ENCODE results near the gene NKD2.

NKD2 gene

DNA sequence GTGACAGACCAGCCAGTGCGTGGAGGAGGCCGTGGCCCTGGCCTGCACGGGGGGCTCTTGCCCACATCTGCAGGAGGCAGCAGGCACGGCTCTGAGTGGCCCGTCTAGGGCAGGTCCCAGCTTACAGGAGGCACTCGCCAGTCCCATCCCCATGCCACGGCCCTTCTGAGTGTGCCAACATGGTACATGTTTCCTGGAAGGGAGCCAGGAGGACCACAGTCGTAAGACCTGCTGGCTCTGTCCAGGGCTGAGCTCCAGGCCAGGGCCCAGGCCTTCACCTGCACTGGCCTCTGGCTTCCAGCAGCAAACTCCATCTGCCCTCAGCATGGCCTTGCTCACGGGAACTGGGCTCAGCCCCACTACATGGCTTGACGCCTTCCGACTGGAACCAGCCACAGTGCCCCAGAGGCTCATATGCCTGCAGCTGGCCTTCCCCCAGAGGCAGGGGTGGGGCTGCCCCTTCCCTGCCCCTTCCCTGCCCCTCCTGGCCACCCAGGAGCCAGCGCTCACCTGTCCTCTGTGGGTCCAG lies 3.8 kb downstream of the NKD2 start:
- H4K20me1 ChIP-seq (ENCODE audit: insufficient read depth, low read length) = no peaks in the 10 kb centered on the region
- no peak for DNase-seq

DNA sequence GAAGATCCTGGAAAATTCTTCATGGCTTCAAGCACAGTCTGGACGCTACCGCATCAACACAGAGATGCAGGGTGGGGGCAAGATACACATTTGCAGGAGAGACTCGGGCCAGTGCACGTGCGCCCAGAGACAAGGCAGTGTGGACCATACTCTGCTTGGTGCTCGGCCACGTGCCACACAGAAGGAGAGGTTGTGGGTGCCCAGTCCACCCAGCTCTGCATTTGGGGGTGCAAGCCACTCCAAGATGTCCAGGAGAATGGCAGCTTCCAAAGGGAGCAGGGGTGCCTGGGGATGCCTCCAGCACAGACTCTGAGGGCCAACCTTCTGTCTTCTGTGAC lies 4.3 kb downstream of the NKD2 start:
- Histone ChIP-seq H3K36me3 (replicated peaks; ENCODE audit: insufficient read depth, low read length) (no peaks in the 10 kb centered on the region), H3K4me1 (ENCODE audit: low read length) (peaks cover 19% of the 10 kb centered on the region), H3K9me2 (replicated peaks; ENCODE audit: insufficient read depth, low read length) (no peaks in the 10 kb centered on the region), H3K4me2 (ENCODE audit: low read depth, low read length) (no peak overlapping the region), H3K4me3 (ENCODE audit: low read length) (no peak overlapping the region), H3K9ac (ENCODE audit: low read length) (no peak overlapping the region), H3K27me3 (replicated peaks; ENCODE audit: insufficient read depth, low read length) (peaks cover 21% of the 10 kb centered on the region), H3F3A (ENCODE audit: insufficient read depth, low read length) (0 out of 2 replicates have a peak, but pooled peaks cover 4% of the 10 kb centered on the region), H3K79me2 (ENCODE audit: low read length) (peaks cover 87% of the 10 kb centered on the region), H3K9me3 (replicated peaks; ENCODE audit: insufficient read depth, low read length) (no peaks in the 10 kb centered on the region), H2AFZ (ENCODE audit: low read length) (no peak overlapping the region), H4K20me1 (ENCODE audit: insufficient read depth, low read length) (no peaks in the 10 kb centered on the region), H3K27ac (ENCODE audit: low read length) (no peak overlapping the region)
- no peak for DNase-seq
- TF ChIP-seq, protein P1, sequence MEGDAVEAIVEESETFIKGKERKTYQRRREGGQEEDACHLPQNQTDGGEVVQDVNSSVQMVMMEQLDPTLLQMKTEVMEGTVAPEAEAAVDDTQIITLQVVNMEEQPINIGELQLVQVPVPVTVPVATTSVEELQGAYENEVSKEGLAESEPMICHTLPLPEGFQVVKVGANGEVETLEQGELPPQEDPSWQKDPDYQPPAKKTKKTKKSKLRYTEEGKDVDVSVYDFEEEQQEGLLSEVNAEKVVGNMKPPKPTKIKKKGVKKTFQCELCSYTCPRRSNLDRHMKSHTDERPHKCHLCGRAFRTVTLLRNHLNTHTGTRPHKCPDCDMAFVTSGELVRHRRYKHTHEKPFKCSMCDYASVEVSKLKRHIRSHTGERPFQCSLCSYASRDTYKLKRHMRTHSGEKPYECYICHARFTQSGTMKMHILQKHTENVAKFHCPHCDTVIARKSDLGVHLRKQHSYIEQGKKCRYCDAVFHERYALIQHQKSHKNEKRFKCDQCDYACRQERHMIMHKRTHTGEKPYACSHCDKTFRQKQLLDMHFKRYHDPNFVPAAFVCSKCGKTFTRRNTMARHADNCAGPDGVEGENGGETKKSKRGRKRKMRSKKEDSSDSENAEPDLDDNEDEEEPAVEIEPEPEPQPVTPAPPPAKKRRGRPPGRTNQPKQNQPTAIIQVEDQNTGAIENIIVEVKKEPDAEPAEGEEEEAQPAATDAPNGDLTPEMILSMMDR (IDR thresholded peaks at IDR 0.05; ENCODE audit: low read length) = no peak
- no peak for TF ChIP-seq EZH2phosphoT487 (IDR thresholded peaks at IDR 0.05; ENCODE audit: low read length)
- TF ChIP-seq EZH2 (optimal IDR thresholded peaks at IDR 0.05; ENCODE audit: low read depth, low read length) = no peak

More for the DNA sequence above, 3.8 kb downstream of the NKD2 start:
- Histone ChIP-seq H3F3A (ENCODE audit: insufficient read depth, low read length) (peaks cover 4% of the 10 kb centered on the region; the same call in 1 of the 2 replicates), H3K27ac (ENCODE audit: low read length) (no peak overlapping the region), H3K4me1 (ENCODE audit: low read length) (peaks cover 24% of the 10 kb centered on the region), H3K79me2 (ENCODE audit: low read length) (peaks cover 82% of the 10 kb centered on the region), H3K27me3 (replicated peaks; ENCODE audit: insufficient read depth, low read length) (peaks cover 22% of the 10 kb centered on the region), H3K4me2 (ENCODE audit: low read depth, low read length) (no peak overlapping the region), H3K4me3 (ENCODE audit: low read length) (no peak overlapping the region), H2AFZ (ENCODE audit: low read length) (no peak overlapping the region), H3K36me3 (replicated peaks; ENCODE audit: insufficient read depth, low read length) (no peaks in the 10 kb centered on the region), H3K9me2 (replicated peaks; ENCODE audit: insufficient read depth, low read length) (no peaks in the 10 kb centered on the region), H3K9ac (ENCODE audit: low read length) (no peak overlapping the region), H3K9me3 (replicated peaks; ENCODE audit: insufficient read depth, low read length) (no peaks in the 10 kb centered on the region)
- TF ChIP-seq EZH2phosphoT487 (IDR thresholded peaks at IDR 0.05; ENCODE audit: low read length) = no peak
- TF ChIP-seq EZH2 (optimal IDR thresholded peaks at IDR 0.05; ENCODE audit: low read depth, low read length) = no peak
- TF ChIP-seq, protein P1 (IDR thresholded peaks at IDR 0.05; ENCODE audit: low read length) = no peak

DNA sequence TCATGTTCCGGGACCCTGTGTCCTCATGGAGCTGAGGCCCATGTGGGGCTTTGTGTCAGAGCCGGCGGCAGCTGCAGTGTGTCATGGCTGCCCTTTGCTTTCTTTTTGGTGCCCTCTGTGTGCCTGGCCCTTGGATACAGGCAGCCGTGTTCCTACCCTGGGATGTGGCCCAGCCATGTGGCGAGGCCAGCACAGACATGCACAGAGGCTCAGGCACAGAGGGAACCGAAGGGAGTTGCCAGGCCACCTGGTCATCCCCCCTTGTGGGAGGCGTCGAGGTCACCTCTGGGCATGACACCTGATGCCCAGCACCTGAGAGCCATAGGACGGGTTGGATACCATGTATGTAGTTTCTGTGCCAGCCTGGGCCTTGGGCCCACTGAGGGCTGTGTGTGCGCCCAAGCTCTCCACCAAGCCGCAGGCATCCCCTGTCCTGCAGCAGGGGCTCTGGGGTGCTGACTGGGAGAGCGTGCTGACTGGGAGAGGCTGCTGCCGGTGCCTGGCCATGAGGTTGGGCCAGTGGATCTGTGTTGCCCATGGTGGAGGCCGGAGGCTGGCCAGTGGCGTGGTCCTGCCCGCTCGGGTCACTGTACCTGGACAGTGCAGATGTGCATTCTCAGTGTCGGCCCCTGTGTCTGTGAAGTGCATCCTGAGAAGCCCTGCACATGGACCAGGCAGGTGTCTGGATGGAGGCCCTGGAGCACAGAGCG lies 4.8 kb downstream of the NKD2 start:
- no peak overlapping the region for H3K4me3 ChIP-seq (ENCODE audit: low read length)
- H3K4me1 ChIP-seq (ENCODE audit: low read length) = peaks cover 14% of the 10 kb centered on the region
- no peaks in the 10 kb centered on the region for H3K9me3 ChIP-seq (replicated peaks; ENCODE audit: insufficient read depth, low read length)
- no peak for TF ChIP-seq EZH2phosphoT487 (IDR thresholded peaks at IDR 0.05; ENCODE audit: low read length)
- TF ChIP-seq, protein P1 (IDR thresholded peaks at IDR 0.05; ENCODE audit: low read length) = no peak
- H3K4me2 ChIP-seq (ENCODE audit: low read depth, low read length) = no peak overlapping the region
- peaks cover 92% of the 10 kb centered on the region for H3K79me2 ChIP-seq (ENCODE audit: low read length)
- no peaks in the 10 kb centered on the region for H3K9me2 ChIP-seq (replicated peaks; ENCODE audit: insufficient read depth, low read length)
- H3K27ac ChIP-seq (ENCODE audit: low read length) = no peak overlapping the region
- H3K36me3 ChIP-seq (replicated peaks; ENCODE audit: insufficient read depth, low read length) = no peaks in the 10 kb centered on the region
- H2AFZ ChIP-seq (ENCODE audit: low read length) = no peak overlapping the region
- no peaks in the 10 kb centered on the region for H4K20me1 ChIP-seq (ENCODE audit: insufficient read depth, low read length)
- no peak for DNase-seq
- 0 out of 2 replicates have a peak, but pooled peaks cover 4% of the 10 kb centered on the region for H3F3A ChIP-seq (ENCODE audit: insufficient read depth, low read length)
- no peak overlapping the region for H3K9ac ChIP-seq (ENCODE audit: low read length)
- peaks cover 18% of the 10 kb centered on the region for H3K27me3 ChIP-seq (replicated peaks; ENCODE audit: insufficient read depth, low read length)

All from MM.1S (cell line).